B cell (primary cell): ENCODE results near the gene AMDHD2. TPM values are rescaled to one million over a fixed set of nuclear protein-coding genes. Genes with fewer than 3 reads are reported as not detected.
A peak's percentile ranks its signal among the peaks of the same experiment; 100 is the strongest.

Experiments used
- ATAC-seq: fragments of 200-7000 bp; cut with Tn5 transposase; one replicate; pipeline ENCODE4 v1.10.0; 2021; ENCODE audit warnings: low read depth, mild to moderate bottlenecking, moderate number of reproducible peaks, moderate library complexity
- CTCF ChIA-PET: fragments of 350-600 bp; sonication (Branson Sonifier 250); formaldehyde crosslinking; loops from one replicate; lab custom pipeline; 2021; ENCODE audit warnings: antibody characterized with exemption, inconsistent platforms; lab: Charles Lee
- POLR2A ChIA-PET: fragments of 350-600 bp; sonication (Branson Sonifier 250); formaldehyde crosslinking; loops from one replicate; lab custom pipeline; 2021; ENCODE audit warnings: antibody characterized with exemption; lab: Charles Lee
- DNase-seq: peaks from one replicate; pipeline ENCODE4 v3.0.0; 2013
- H2AFZ ChIP-seq: 2 replicates; pipeline ENCODE4 v1.6.1; 2012; ENCODE audit warnings: mild to moderate bottlenecking, low read depth, low read length; ENCODE audit not compliant: insufficient read depth, poor library complexity, severe bottlenecking
- H3K27ac ChIP-seq, 2 donors: 1 replicate in 1 of 2; 2 replicates in 1 of 2; pipeline ENCODE4 v1.5.1; 2012 to 2013; ENCODE audit warnings: low read length in 2 of 2, mild to moderate bottlenecking in 2 of 2, moderate library complexity in 1 of 2
- H3K27me3 ChIP-seq, 4 experiments: fragments of 200-600 bp in 1 of 4; sonication (generic) in 1 of 4; replicated peaks in 1 of 4; 1 replicate in 2 of 4; 2 replicates in 2 of 4; pipeline versions ENCODE4 v1.6.1 to v1.7.0; 2013 to 2016; ENCODE audit warnings: low read length in 3 of 4, mild to moderate bottlenecking in 2 of 4, mixed read lengths in 1 of 4, moderate library complexity in 1 of 4; ENCODE audit not compliant: insufficient read depth in 4 of 4, control insufficient read depth in 3 of 4; ENCODE audit errors: control extremely low read depth in 1 of 4
- H3K36me3 ChIP-seq, 2 experiments: replicated peaks in 1 of 2; 1 replicate in 1 of 2; 2 replicates in 1 of 2; pipeline versions ENCODE4 v1.6.1 to v1.7.1; 2013; ENCODE audit warnings: low read length in 1 of 2; ENCODE audit not compliant: insufficient read depth in 2 of 2, control insufficient read depth in 1 of 2; ENCODE audit errors: control extremely low read depth in 1 of 2, extremely low read depth in 1 of 2
- H3K4me1 ChIP-seq, 2 donors: fragments of 200-600 bp in 1 of 2; sonication (generic) in 1 of 2; 1 replicate in 1 of 2; 2 replicates in 1 of 2; pipeline versions ENCODE4 v1.5.1 to v1.6.1; 2013 to 2017; ENCODE audit warnings: low read length in 2 of 2; ENCODE audit not compliant: control insufficient read depth in 2 of 2, insufficient read depth in 2 of 2
- H3K4me2 ChIP-seq: replicated peaks from 2 replicates; pipeline ENCODE3; 2012; ENCODE audit warnings: mild to moderate bottlenecking, low read depth, low read length; ENCODE audit not compliant: poor library complexity, severe bottlenecking
- H3K4me3 ChIP-seq, 5 experiments: fragments of 200-600 bp in 1 of 5; sonication (generic) in 1 of 5; 1 replicate in 3 of 5; 2 replicates in 2 of 5; pipeline versions ENCODE4 v1.5.1 to v1.7.0; 2011 to 2016; ENCODE audit warnings: low read length in 4 of 5, mild to moderate bottlenecking in 4 of 5, low read depth in 2 of 5, control low read depth in 1 of 5, moderate library complexity in 1 of 5; ENCODE audit not compliant: insufficient read depth in 1 of 5; ENCODE audit errors: control extremely low read depth in 1 of 5, extremely low read depth in 1 of 5
- H3K79me2 ChIP-seq: fragments of 200-600 bp; sonication (generic); one replicate; pipeline ENCODE4 v1.6.0; 2016; ENCODE audit warnings: low read length; ENCODE audit not compliant: control insufficient read depth, insufficient read depth
- H3K9ac ChIP-seq: fragments of 200-600 bp; sonication (generic); 2 replicates; pipeline ENCODE4 v1.6.1; 2017; ENCODE audit warnings: mild to moderate bottlenecking, low read length, moderate library complexity
- H3K9me3 ChIP-seq, 3 donors: one replicate each; pipeline versions ENCODE4 v1.6.1 to v1.7.1; 2013; ENCODE audit warnings: low read length in 2 of 3; ENCODE audit not compliant: control insufficient read depth in 2 of 3, insufficient read depth in 1 of 3; ENCODE audit errors: control extremely low read depth in 1 of 3
- H4K20me1 ChIP-seq: 2 replicates; pipeline ENCODE4 v1.6.0; 2012; ENCODE audit warnings: mild to moderate bottlenecking, low read length; ENCODE audit not compliant: insufficient read depth, control insufficient read depth, poor library complexity, severe bottlenecking
- H3K27ac Mint-ChIP-seq: one replicate; pipeline ENCODE4 v1.8.0; 2021; ENCODE audit warnings: mixed read lengths
- H3K27me3 Mint-ChIP-seq: one replicate; pipeline ENCODE4 v1.8.0; 2021; ENCODE audit warnings: mixed read lengths
- H3K4me1 Mint-ChIP-seq: one replicate; pipeline ENCODE4 v1.8.0; 2021; ENCODE audit warnings: mixed read lengths
- H3K4me3 Mint-ChIP-seq: one replicate; pipeline ENCODE4 v1.8.0; 2021; ENCODE audit warnings: mixed read lengths
- H3K9me3 Mint-ChIP-seq: one replicate; pipeline ENCODE4 v1.8.0; 2022; ENCODE audit warnings: mixed read lengths; ENCODE audit not compliant: insufficient read depth
- CTCF ChIP-seq: fragments of 200-600 bp; IDR thresholded peaks from one replicate; pipeline ENCODE4 v1.8.0; 2022; ENCODE audit warnings: antibody characterized with exemption, mild to moderate bottlenecking
- EZH2 ChIP-seq: IDR thresholded peaks from 2 replicates; pipeline ENCODE4 v1.6.1; 2012; ENCODE audit warnings: borderline replicate concordance, low read depth, mild to moderate bottlenecking, moderate library complexity, low read length; ENCODE audit not compliant: insufficient read depth, poor library complexity, severe bottlenecking
- WGBS: methylation state at CpG from one replicate; pipeline ENCODE4 v1.1.5; 2013; ENCODE audit warnings: missing lambda C conversion rate; ENCODE audit not compliant: insufficient coverage; 5-methylcytosine and 5-hydroxymethylcytosine counted together
- intact Hi-C: fragments of 100-400 bp; cut with micrococcal nuclease; formaldehyde crosslinking; loops from one replicate; pipeline ENCODE4 v1.10.0; 2022
- polyA plus RNA-seq: library from polyadenylated mRNA; depleted of rRNA; stranded (reverse); fragments of >200 nt; gene quantifications from 2 replicates; pipeline ENCODE4 v1.2.3, GENCODE V29; 2012
- total RNA-seq, 2 donors: library from RNA; stranded (reverse); fragments of 120-200 nt in 1 of 2; gene quantifications; 1 replicate in 1 of 2; 2 replicates in 1 of 2; pipeline versions ENCODE4 v1.2.3 to v1.2.4, GENCODE V29; 2013 to 2022

The AMDHD2 gene
- total and polyA plus RNA-seq, 2 donors (not counting 1 experiment from before 2014, with no cell fraction given) = 133 to 209 TPM

- H3K79me2 ChIP-seq = peaks cover 78% of the 10 kb centered on the region
- H3K36me3 ChIP-seq = peaks cover 0 to 19% of the 10 kb centered on the region in 2 experiments
- H4K20me1 ChIP-seq = peaks cover 51% of the 10 kb centered on the region
- intact Hi-C loops = no loop called here
- H3K9ac ChIP-seq = peak overlapping the region; percentile 98
- H3K27me3 Mint-ChIP-seq = no peaks in the 10 kb centered on the region
- ChIA-PET CTCF (interaction anchor here (0.8 to 2.3 kb wide), 4 partner anchors 8 to 320 kb away, joined by 3 to 8 read pairs (median 6); no protein-coding TSS in a partner anchor), POLR2A (interaction anchor here (0.7 to 3.7 kb wide), 3 partner anchors 18 to 23 kb away, joined by 3 to 25 read pairs (median 6); partner anchors contain the start of genes CEMP1 and PDPK1)
- H3K9me3 Mint-ChIP-seq = no peaks in the 10 kb centered on the region
- no peaks in the 10 kb centered on the region for H3K27me3 ChIP-seq
- H3K4me3 Mint-ChIP-seq = peak overlapping the region; percentile 95
- TF ChIP-seq CTCF (no peak), EZH2 (no peak)
- under 1% methylated on average over 40 of the region's 63 CpGs for WGBS
- H3K4me3 ChIP-seq = peak overlapping the region; percentile 75 to 96 (median 82)
- ATAC-seq (no peak), DNase-seq (peak; percentile 62)
- peaks cover 79 to 87% of the 10 kb centered on the region in 2 donors for H3K4me1 ChIP-seq
- peak overlapping the region; percentile 91 for H3K4me2 ChIP-seq
- H3K27ac Mint-ChIP-seq = peak overlapping the region; percentile 96
- no peak overlapping the region for H2AFZ ChIP-seq
- H3K4me1 Mint-ChIP-seq = peaks cover 79% of the 10 kb centered on the region
- no peaks in the 10 kb centered on the region for H3K9me3 ChIP-seq
- peak overlapping the region; percentile 94 to 99 for H3K27ac ChIP-seq
Measured at GRCh38 chr16:2514333-2515179, 5.6 kb upstream of the AMDHD2 start.
